PC-3 (cell line): ENCODE results near the gene AXIN2. TPM values are rescaled to one million over a fixed set of nuclear protein-coding genes. Genes with fewer than 3 reads are reported as not detected.

Source experiments
- ATAC-seq: fragments of 200-7000 bp; cut with Tn5 transposase; 2 replicates; pipeline ENCODE4 v1.9.1; 2020; ENCODE audit warnings: mild to moderate bottlenecking, moderate library complexity
- BruUV-seq: library from RNA; stranded (reverse); fragments of 400-500 nt; replicated peaks from 2 replicates; lab custom pipeline; 2021; lab: Mats Ljungman, UMichigan
- CTCF ChIA-PET: fragments of 300-600 bp; sonication (Branson Sonifier 250); formaldehyde crosslinking; loops from one replicate; lab custom pipeline; 2022; ENCODE audit warnings: antibody characterized with exemption; lab: Charles Lee
- POLR2A ChIA-PET: fragments of 300-600 bp; sonication (Branson Sonifier 250); formaldehyde crosslinking; loops from one replicate; lab custom pipeline; 2022; ENCODE audit warnings: antibody characterized with exemption; ENCODE audit not compliant: unreplicated experiment; lab: Charles Lee
- DNase-seq: peaks from one replicate; pipeline ENCODE4 v3.0.0-alpha.2; 2015
- H2AFZ ChIP-seq: fragments of 300-600 bp; sonication (generic); 2 replicates; pipeline ENCODE4 v1.6.0; 2016; ENCODE audit warnings: antibody characterized with exemption, low read length
- H3F3A ChIP-seq: fragments of 300-600 bp; sonication (generic); one replicate; pipeline ENCODE4 v1.6.0; 2017; ENCODE audit warnings: antibody characterized with exemption, low read length, control low read depth, mild to moderate bottlenecking; ENCODE audit not compliant: unreplicated experiment
- H3K27ac ChIP-seq: fragments of 300-600 bp; sonication (generic); 2 replicates; pipeline ENCODE4 v1.5.1; 2016; ENCODE audit warnings: mild to moderate bottlenecking, low read length
- H3K27me3 ChIP-seq: fragments of 300-600 bp; sonication (generic); 2 replicates; pipeline ENCODE4 v1.6.1; 2016; ENCODE audit warnings: low read length, mixed read lengths
- H3K36me3 ChIP-seq: fragments of 300-600 bp; sonication (generic); 2 replicates; pipeline ENCODE4 v1.6.1; 2016; ENCODE audit warnings: low read depth, mixed run types, low read length, mixed read lengths
- H3K4me1 ChIP-seq: fragments of 300-600 bp; sonication (generic); 2 replicates; pipeline ENCODE4 v1.5.1; 2016; ENCODE audit warnings: low read length; ENCODE audit not compliant: insufficient read depth
- H3K4me2 ChIP-seq: fragments of 300-600 bp; sonication (generic); 2 replicates; pipeline ENCODE4 v1.6.0; 2016; ENCODE audit warnings: low read length
- H3K4me3 ChIP-seq: fragments of 300-600 bp; sonication (generic); 2 replicates; pipeline ENCODE4 v1.5.1; 2016; ENCODE audit warnings: mild to moderate bottlenecking, low read length, mixed read lengths
- H3K79me2 ChIP-seq: fragments of 300-600 bp; sonication (generic); 2 replicates; pipeline ENCODE4 v1.6.1; 2017; ENCODE audit warnings: low read length, mixed read lengths
- H3K9ac ChIP-seq: fragments of 300-600 bp; sonication (generic); 2 replicates; pipeline ENCODE4 v1.6.0; 2016; ENCODE audit warnings: mild to moderate bottlenecking, low read length
- H3K9me2 ChIP-seq: fragments of 300-600 bp; sonication (generic); replicated peaks from 2 replicates; pipeline ENCODE4 v1.6.1; 2016; ENCODE audit warnings: mixed run types, low read length, mixed read lengths
- H3K9me3 ChIP-seq: fragments of 300-600 bp; sonication (generic); 2 replicates; pipeline ENCODE4 v1.6.1; 2016; ENCODE audit warnings: low read length, mixed read lengths
- H4K20me1 ChIP-seq: fragments of 300-600 bp; sonication (generic); 2 replicates; pipeline ENCODE4 v1.6.1; 2016; ENCODE audit warnings: low read length, mixed read lengths
- EZH2 ChIP-seq: fragments of 300-600 bp; sonication (generic); IDR thresholded peaks from one replicate; pipeline ENCODE4 v1.6.1; 2017; ENCODE audit warnings: antibody characterized with exemption, mild to moderate bottlenecking, low read length; ENCODE audit not compliant: unreplicated experiment
- EZH2phosphoT487 ChIP-seq: fragments of 300-600 bp; sonication (generic); IDR thresholded peaks from 2 replicates; pipeline ENCODE4 v1.6.1; 2018; ENCODE audit warnings: mild to moderate bottlenecking, antibody characterized with exemption, low read length, borderline replicate concordance
- intact Hi-C: fragments of 100-400 bp; cut with micrococcal nuclease; formaldehyde crosslinking; loops from 2 replicates; pipeline ENCODE4 v1.9.0; 2023
- total RNA-seq: library from RNA; depleted of rRNA; stranded (reverse); fragments of >200 nt; gene quantifications from 2 replicates; pipeline ENCODE4 v1.2.3, GENCODE V29; 2014
- TF ChIP-seq, protein P1 (sequence below): fragments of 300-600 bp; sonication (generic); conservative IDR thresholded peaks from 2 replicates; pipeline ENCODE4 v1.5.1; 2017; ENCODE audit warnings: antibody characterized with exemption, low read depth, mild to moderate bottlenecking, low read length

The AXIN2 gene
- total RNA-seq, 1 experiment from 2014 or later = 2.0 TPM

DNA sequence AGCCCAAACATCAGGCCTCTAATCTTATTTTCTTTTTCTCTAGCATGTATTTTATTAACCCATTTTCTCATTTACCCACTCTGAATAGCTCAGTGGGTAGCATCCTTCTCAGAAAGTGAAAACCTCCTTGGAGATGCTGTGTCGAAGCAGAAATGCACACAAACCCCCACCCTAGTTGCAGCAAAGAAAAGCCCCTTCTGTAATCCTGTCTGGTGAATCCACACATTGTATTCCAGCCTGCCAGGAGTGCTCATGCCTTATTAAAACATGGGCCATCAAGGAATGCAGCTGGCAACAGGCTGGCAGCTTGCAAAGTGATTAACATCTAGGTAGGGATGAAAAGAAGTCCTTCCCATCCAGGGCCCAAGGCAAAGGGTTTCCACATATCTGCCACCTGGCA is 39.7 kb upstream of the AXIN2 start:
- Histone ChIP-seq H3K4me2 (no peak overlapping the region), H3F3A (no peaks in the 10 kb centered on the region), H3K4me3 (no peak overlapping the region), H3K27ac (no peak overlapping the region), H3K9ac (no peak overlapping the region), H3K27me3 (no peaks in the 10 kb centered on the region), H3K79me2 (no peaks in the 10 kb centered on the region), H4K20me1 (no peaks in the 10 kb centered on the region), H3K9me3 (no peaks in the 10 kb centered on the region), H3K9me2 (no peaks in the 10 kb centered on the region; the same call in 1 of the 2 replicates), H2AFZ (no peak overlapping the region), H3K36me3 (no peaks in the 10 kb centered on the region), H3K4me1 (peaks cover 11% of the 10 kb centered on the region)
- intact Hi-C loops = no loop called here
- no peak for DNase-seq
- no peak for ATAC-seq
- no TSS peak for BruUV-seq
- no peak for TF ChIP-seq EZH2
- TF ChIP-seq, protein P1, sequence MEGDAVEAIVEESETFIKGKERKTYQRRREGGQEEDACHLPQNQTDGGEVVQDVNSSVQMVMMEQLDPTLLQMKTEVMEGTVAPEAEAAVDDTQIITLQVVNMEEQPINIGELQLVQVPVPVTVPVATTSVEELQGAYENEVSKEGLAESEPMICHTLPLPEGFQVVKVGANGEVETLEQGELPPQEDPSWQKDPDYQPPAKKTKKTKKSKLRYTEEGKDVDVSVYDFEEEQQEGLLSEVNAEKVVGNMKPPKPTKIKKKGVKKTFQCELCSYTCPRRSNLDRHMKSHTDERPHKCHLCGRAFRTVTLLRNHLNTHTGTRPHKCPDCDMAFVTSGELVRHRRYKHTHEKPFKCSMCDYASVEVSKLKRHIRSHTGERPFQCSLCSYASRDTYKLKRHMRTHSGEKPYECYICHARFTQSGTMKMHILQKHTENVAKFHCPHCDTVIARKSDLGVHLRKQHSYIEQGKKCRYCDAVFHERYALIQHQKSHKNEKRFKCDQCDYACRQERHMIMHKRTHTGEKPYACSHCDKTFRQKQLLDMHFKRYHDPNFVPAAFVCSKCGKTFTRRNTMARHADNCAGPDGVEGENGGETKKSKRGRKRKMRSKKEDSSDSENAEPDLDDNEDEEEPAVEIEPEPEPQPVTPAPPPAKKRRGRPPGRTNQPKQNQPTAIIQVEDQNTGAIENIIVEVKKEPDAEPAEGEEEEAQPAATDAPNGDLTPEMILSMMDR = no peak
- TF ChIP-seq EZH2phosphoT487 = no peak
- CTCF ChIA-PET = no interaction called here
- POLR2A ChIA-PET = no interaction called here

DNA sequence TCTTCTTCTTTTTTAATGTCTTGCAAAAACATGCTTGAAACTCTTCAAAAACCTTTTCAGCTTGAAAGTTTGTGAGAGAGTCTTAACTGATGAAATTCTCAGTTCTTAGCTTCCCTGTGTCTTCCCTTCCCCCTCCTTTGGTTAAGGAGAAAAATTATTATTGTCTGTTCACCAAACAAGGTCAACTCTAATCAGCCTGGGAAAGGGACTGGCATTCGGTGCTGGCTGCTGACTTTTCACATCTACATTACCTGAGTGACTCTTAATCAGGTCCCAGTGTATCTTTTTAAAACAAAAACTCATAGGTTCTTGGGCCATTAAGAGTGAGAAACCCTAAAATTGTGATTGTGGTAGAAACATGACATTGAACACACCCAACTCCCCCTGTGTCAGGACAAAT is 39.1 kb upstream of the AXIN2 start:
- H4K20me1 ChIP-seq = no peaks in the 10 kb centered on the region
- ChIA-PET POLR2A (no interaction called here), CTCF (no interaction called here)
- no peaks in the 10 kb centered on the region for H3K36me3 ChIP-seq
- H2AFZ ChIP-seq = no peak overlapping the region
- no peak overlapping the region for H3K4me3 ChIP-seq
- peaks cover 11% of the 10 kb centered on the region for H3K4me1 ChIP-seq
- intact Hi-C loops = no loop called here
- H3K9ac ChIP-seq = no peak overlapping the region
- H3K4me2 ChIP-seq = no peak overlapping the region
- H3K27me3 ChIP-seq = no peaks in the 10 kb centered on the region
- BruUV-seq = no TSS peak
- no peaks in the 10 kb centered on the region for H3F3A ChIP-seq
- H3K9me2 ChIP-seq = no peaks in the 10 kb centered on the region; the same call in 1 of the 2 replicates
- ATAC-seq (no peak), DNase-seq (no peak)
- no peaks in the 10 kb centered on the region for H3K79me2 ChIP-seq
- TF ChIP-seq EZH2phosphoT487 (no peak), EZH2 (no peak)
- TF ChIP-seq, protein P1 = no peak
- H3K9me3 ChIP-seq = no peaks in the 10 kb centered on the region
- H3K27ac ChIP-seq = no peak overlapping the region

DNA sequence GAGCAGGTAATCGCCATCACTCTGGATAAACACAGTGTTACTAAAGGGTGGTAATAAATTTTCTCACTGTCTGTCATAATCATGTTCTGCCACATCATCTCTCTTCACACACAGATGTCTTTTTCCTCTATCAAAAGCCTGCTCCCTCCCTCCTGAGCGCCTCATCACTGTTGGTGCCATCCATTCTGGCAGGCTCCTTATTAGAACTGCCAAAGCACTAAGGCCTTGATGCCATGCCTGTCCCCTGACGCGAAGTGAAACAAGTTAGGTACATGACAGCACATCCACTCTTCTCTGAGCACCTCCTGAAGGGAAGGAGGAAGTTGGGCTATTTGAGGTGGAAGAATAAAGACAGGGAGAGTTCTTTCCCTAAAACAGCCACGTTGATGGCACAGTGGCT is 38.2 kb upstream of the AXIN2 start:
- Histone ChIP-seq H3K4me1 (peaks cover 11% of the 10 kb centered on the region), H3K4me3 (no peak overlapping the region), H3K27ac (no peak overlapping the region), H3K79me2 (no peaks in the 10 kb centered on the region), H3K9ac (no peak overlapping the region), H2AFZ (no peak overlapping the region), H3K9me2 (no peaks in the 10 kb centered on the region; the same call in 1 of the 2 replicates), H3K9me3 (no peaks in the 10 kb centered on the region), H3K27me3 (no peaks in the 10 kb centered on the region), H3F3A (no peaks in the 10 kb centered on the region), H3K4me2 (no peak overlapping the region), H3K36me3 (no peaks in the 10 kb centered on the region), H4K20me1 (no peaks in the 10 kb centered on the region)
- no TSS peak for BruUV-seq
- intact Hi-C loops = no loop called here
- no peak for ATAC-seq
- ChIA-PET CTCF (no interaction called here), POLR2A (no interaction called here)
- TF ChIP-seq EZH2phosphoT487 = no peak
- TF ChIP-seq, protein P1 = no peak
- TF ChIP-seq EZH2 = no peak
- DNase-seq = no peak
